Suprapubic skin (tissue), 4 donors: ENCODE data around the gene EML3. TPM values are rescaled to one million over a fixed set of nuclear protein-coding genes. Genes with fewer than 3 reads are reported as not detected.

Source experiments
- DNase-seq, 2 donors: peaks; one replicate each; pipeline ENCODE4 v3.0.0-alpha.2; 2019; ENCODE audit warnings: low spot score in 2 of 2
- H3K27ac ChIP-seq: fragments of 200-600 bp; sonication (generic); one replicate; pipeline ENCODE4 v1.5.1; 2019
- H3K27me3 ChIP-seq: fragments of 200-600 bp; sonication (generic); one replicate; pipeline ENCODE4 v1.5.1; 2019
- H3K36me3 ChIP-seq: fragments of 200-600 bp; sonication (generic); one replicate; pipeline ENCODE4 v1.5.1; 2019
- H3K4me1 ChIP-seq: fragments of 200-600 bp; sonication (generic); one replicate; pipeline ENCODE4 v1.5.1; 2019
- H3K4me3 ChIP-seq: fragments of 200-600 bp; sonication (generic); one replicate; pipeline ENCODE4 v1.5.1; 2019; ENCODE audit warnings: mild to moderate bottlenecking
- H3K9me3 ChIP-seq: fragments of 200-600 bp; sonication (generic); one replicate; pipeline ENCODE4 v1.5.1; 2019
- CTCF ChIP-seq, 2 donors: fragments of 200-600 bp in 1 of 2; fragments of 450-650 bp in 1 of 2; sonication (generic) in 1 of 2; IDR thresholded peaks; one replicate each; pipeline ENCODE4 v1.5.1; 2016 to 2019; ENCODE audit warnings: antibody characterized with exemption in 2 of 2, mild to moderate bottlenecking in 1 of 2, moderate library complexity in 1 of 2
- EP300 ChIP-seq: sonication (generic); formaldehyde crosslinking; IDR thresholded peaks from one replicate; pipeline ENCODE4 v1.6.1; 2017; ENCODE audit warnings: antibody characterized with exemption
- POLR2A ChIP-seq, 2 donors: fragments of 450-650 bp; IDR thresholded peaks; one replicate each; pipeline ENCODE4 v1.6.1; 2017; ENCODE audit warnings: antibody characterized with exemption in 2 of 2, mild to moderate bottlenecking in 2 of 2, moderate library complexity in 2 of 2
- POLR2AphosphoS5 ChIP-seq, 3 donors: sonication (generic); formaldehyde crosslinking; IDR thresholded peaks; one replicate each; pipeline ENCODE4 v1.6.1; 2017; ENCODE audit warnings: antibody characterized with exemption in 3 of 3
- WGBS: methylation state at CpG from one replicate; pipeline ENCODE4 v1.1.5; 2018; 5-methylcytosine and 5-hydroxymethylcytosine counted together
- total RNA-seq, 4 donors: library from RNA; depleted of rRNA; stranded (reverse); fragments of >200 nt; gene quantifications; one replicate each; pipeline ENCODE4 v1.1.0, GENCODE V29; 2016

EML3 gene
- total RNA-seq, 4 donors from 2014 or later = 43.1 to 74.8 (median 55.8) TPM

GRCh38 chr11:62580959-62581715 lies 31.4 kb downstream of the EML3 start:
- no peak overlapping the region for H3K4me3 ChIP-seq
- TF ChIP-seq EP300 = no peak
- TF ChIP-seq POLR2AphosphoS5 (IDR thresholded peaks at IDR 0.05) = no peak
- TF ChIP-seq CTCF (IDR thresholded peaks at IDR 0.05) = no peak
- TF ChIP-seq POLR2A (IDR thresholded peaks at IDR 0.05) = no peak
- peaks cover 8% of the 10 kb centered on the region for H3K4me1 ChIP-seq
- no peaks in the 10 kb centered on the region for H3K27me3 ChIP-seq
- 92% methylated on average over 12 of the region's 18 CpGs for WGBS
- peaks cover 62% of the 10 kb centered on the region for H3K36me3 ChIP-seq
- no peaks in the 10 kb centered on the region for H3K9me3 ChIP-seq
- peak in 1 of 2 donors; percentile 50 for DNase-seq
- no peak overlapping the region for H3K27ac ChIP-seq

- Histone ChIP-seq H3K9me3 (no peaks in the 10 kb centered on the region), H3K27me3 (no peaks in the 10 kb centered on the region), H3K4me1 (peaks cover 25% of the 10 kb centered on the region), H3K27ac (no peak overlapping the region), H3K4me3 (no peak overlapping the region), H3K36me3 (peaks cover 52% of the 10 kb centered on the region)
- WGBS = 89% methylated on average over 2 of the region's 2 CpGs
- TF ChIP-seq POLR2A (IDR thresholded peaks at IDR 0.05) (no peak), POLR2AphosphoS5 (IDR thresholded peaks at IDR 0.05) (no peak), CTCF (IDR thresholded peaks at IDR 0.05) (no peak), EP300 (no peak)
- no peak for DNase-seq
These were observed 33.3 kb downstream of the EML3 start for GRCh38 chr11:62579252-62579651.

- Histone ChIP-seq H3K4me1 (peaks cover 25% of the 10 kb centered on the region), H3K4me3 (no peak overlapping the region), H3K27ac (no peak overlapping the region), H3K9me3 (no peaks in the 10 kb centered on the region), H3K36me3 (peaks cover 52% of the 10 kb centered on the region), H3K27me3 (no peaks in the 10 kb centered on the region)
- WGBS = 94% methylated on average over 11 of the region's 11 CpGs
- TF ChIP-seq POLR2AphosphoS5 (IDR thresholded peaks at IDR 0.05) (no peak), POLR2A (IDR thresholded peaks at IDR 0.05) (no peak), EP300 (no peak), CTCF (IDR thresholded peaks at IDR 0.05) (no peak)
- DNase-seq = no peak
These were observed 34.0 kb downstream of the EML3 start for GRCh38 chr11:62578541-62578940.

- H3K36me3 ChIP-seq = peaks cover 49% of the 10 kb centered on the region
These were observed 35.4 kb downstream of the EML3 start for GRCh38 chr11:62577046-62577714.

More at GRCh38 chr11:62577046-62577714, 35.4 kb downstream of the EML3 start:
- DNase-seq = no peak
- Histone ChIP-seq H3K4me1 (peaks cover 37% of the 10 kb centered on the region), H3K9me3 (no peaks in the 10 kb centered on the region), H3K27me3 (no peaks in the 10 kb centered on the region), H3K27ac (peak overlapping the region; percentile 58), H3K4me3 (no peak overlapping the region)
- 64% methylated on average over 11 of the region's 12 CpGs for whole genome bisulfite sequencing
- TF ChIP-seq CTCF (IDR thresholded peaks at IDR 0.05) = no peak
- TF ChIP-seq POLR2A (IDR thresholded peaks at IDR 0.05) = no peak
- no peak for TF ChIP-seq POLR2AphosphoS5 (IDR thresholded peaks at IDR 0.05)
- TF ChIP-seq EP300 = no peak
